Astrocyte of the spinal cord (primary cell): Measurements from ENCODE around the gene PTPRH.
"Not testable (repeated sequence)": the region's sequence is repeated elsewhere in the genome, so short reads cannot be mapped to it uniquely, and the experiment has no call there.

Experiments
- DNase-seq: peaks from one replicate; pipeline ENCODE4 v3.0.0; 2011; ENCODE audit warnings: low read depth, low spot score
- H3K4me3 ChIP-seq: 2 replicates; pipeline ENCODE4 v1.5.1; 2011; ENCODE audit warnings: low read depth, mild to moderate bottlenecking, low read length, moderate library complexity
- in situ Hi-C: cut with HindIII; loops from 2 replicates; pipeline ENCODE4 v1.10.0; 2017; ENCODE audit warnings: low sequenced_read_pairs
- TF ChIP-seq, protein P1 (sequence below): IDR thresholded peaks from 2 replicates; pipeline ENCODE4 v1.5.1; 2012; ENCODE audit warnings: low read depth, mild to moderate bottlenecking, low read length, inconsistent platforms

Gene PTPRH

DNA sequence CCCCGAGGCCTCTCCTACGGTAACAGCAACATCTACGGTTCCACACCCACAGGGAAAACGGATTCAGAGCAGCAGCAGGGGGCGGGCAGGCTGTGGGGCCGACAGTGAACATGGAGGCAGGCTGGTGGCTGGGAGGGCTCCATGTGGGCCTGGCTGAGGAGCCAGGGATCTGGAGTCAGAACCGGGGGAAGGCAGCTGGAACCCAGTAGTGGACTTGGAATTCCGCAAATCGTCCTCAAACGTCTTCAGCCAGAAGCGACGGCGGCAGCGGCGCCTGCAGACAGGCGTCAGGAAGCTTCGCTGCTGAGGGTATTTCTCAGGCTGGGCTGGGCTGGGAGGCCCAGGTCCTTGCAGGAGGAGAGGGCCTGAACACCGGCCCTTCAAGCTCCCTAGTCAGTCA, 17.5 kb upstream of the PTPRH start:
- H3K4me3 ChIP-seq, result no peak overlapping the region
- DNase-seq, result no peak
- in situ Hi-C loops, result no loop called here
- TF ChIP-seq, protein P1, sequence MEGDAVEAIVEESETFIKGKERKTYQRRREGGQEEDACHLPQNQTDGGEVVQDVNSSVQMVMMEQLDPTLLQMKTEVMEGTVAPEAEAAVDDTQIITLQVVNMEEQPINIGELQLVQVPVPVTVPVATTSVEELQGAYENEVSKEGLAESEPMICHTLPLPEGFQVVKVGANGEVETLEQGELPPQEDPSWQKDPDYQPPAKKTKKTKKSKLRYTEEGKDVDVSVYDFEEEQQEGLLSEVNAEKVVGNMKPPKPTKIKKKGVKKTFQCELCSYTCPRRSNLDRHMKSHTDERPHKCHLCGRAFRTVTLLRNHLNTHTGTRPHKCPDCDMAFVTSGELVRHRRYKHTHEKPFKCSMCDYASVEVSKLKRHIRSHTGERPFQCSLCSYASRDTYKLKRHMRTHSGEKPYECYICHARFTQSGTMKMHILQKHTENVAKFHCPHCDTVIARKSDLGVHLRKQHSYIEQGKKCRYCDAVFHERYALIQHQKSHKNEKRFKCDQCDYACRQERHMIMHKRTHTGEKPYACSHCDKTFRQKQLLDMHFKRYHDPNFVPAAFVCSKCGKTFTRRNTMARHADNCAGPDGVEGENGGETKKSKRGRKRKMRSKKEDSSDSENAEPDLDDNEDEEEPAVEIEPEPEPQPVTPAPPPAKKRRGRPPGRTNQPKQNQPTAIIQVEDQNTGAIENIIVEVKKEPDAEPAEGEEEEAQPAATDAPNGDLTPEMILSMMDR, result no peak

DNA sequence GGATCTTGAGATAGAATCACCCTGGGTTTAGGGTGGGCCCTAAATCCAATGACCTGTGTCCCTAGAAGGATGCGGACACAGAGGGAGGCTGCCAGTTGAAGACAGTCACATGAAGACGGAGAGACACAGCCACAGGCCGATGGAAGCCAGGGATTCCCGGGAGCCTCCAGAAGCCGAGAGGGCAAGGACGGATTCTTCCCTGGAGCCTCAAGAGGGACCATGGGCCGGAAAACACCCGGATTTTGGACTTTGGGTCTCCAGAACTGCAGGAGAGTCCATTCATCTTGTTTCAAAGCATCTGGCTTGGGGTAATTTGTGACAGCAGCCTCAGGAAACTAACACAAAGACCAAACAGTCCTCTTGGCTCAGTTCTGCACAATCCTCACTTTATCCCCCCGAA, 17.0 kb upstream of the PTPRH start:
- in situ Hi-C loops, result no loop called here
- DNase-seq, result no peak
- H3K4me3 ChIP-seq, result no peak overlapping the region

DNA sequence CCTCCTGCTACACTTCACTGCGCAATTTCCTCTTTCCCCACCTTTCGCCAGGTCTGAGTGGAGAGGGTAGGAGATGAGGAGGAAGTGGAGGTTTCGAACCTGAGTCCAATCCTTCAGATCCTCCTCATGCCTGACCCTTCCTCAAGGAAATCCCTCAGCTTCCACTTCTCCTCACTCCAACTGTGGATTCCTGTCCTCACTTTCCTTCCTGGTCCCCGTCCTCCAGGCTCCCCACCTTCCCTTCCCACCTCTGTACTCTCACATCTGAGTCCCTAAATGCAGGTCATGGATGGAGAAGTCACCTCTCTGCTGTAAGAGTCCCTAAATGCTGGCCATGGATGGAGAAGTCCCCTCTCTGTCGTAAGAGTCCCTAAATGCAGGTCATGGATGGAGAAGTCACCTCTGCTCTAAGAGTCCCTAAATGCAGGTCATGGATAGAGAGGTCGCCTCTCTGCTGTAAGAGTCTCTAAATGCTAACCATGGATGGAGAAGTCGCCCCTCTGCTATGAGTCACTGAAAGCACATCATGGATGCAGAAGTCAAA, 16.2 kb upstream of the PTPRH start:
- DNase-seq, result no peak
- TF ChIP-seq, protein P1, result no peak
- in situ Hi-C loops, result no loop called here
- H3K4me3 ChIP-seq, result no peak overlapping the region

More for the DNA sequence above, 17.0 kb upstream of the PTPRH start:
- TF ChIP-seq, protein P1, result no peak

DNA sequence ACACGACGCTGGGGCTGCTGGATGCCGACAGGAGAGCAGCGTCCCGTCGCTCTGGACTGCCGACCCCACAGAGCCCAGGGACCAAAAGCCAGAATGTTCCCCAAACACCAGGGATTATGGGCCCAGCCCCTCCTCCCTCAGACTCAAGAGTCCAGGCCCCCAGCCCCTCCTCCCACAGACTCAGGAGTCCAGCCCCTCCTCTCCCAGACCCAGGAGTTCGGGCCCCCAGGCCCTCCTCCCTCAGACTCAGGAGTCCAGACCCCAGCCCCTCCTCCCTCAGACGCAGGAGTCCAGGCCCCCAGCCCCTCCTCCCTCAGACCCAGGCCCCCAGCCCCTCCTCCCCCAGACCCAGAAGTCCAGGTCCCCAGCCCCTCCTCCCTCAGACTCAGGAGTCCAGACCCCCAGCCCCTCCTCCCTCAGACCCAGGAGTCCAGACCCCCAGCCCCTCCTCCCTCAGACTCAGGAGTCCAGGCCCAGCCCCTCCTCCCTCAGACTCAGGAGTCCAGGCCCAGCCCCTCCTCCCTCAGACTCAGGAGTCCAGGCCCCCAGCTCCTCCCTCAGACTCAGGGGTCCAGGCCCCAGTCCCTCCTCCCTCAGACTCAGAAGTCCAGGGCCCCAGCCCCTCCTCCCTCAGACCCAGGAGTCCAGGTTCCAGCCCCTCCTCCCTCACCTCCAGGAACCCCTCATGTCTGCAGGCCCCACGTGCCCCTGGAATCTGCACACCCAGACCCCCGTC, 15.5 kb upstream of the PTPRH start:
- DNase-seq, H3K4me3 ChIP-seq, in situ Hi-C loops: not testable (repeated sequence)

DNA sequence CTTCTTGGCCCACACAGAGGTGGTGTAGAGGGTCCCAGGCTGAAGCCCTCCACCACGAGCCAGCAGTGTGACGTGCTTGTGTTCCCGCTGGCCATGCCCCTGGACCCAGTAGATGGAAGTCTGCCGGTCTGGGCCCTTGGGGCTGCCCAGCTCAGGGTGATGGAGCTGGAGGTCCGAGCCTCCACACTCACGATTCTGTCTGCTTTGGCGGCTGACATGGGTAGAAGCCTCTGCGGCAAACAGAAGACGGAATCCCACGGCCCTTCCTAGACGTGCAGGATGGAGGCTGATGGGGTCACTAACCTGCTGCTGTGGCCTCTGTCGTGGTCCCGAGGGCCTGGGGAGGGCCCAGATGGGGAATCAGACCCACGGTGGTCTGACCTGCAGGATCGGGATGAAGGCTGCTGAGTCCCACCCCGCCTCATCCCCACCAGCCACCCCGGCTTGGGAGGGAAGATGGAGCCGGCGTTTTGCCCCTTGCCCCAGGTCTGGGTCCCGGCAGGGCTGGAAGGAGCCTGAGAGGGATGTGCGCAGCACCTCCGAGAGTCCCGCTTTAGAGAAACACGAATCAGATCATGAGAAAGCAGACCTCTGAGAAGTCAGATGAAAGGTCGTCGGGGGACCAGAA, 14.9 kb upstream of the PTPRH start:
- TF ChIP-seq, protein P1, result no peak
- H3K4me3 ChIP-seq, result no peak overlapping the region
- DNase-seq, result no peak
- in situ Hi-C loops, result no loop called here

DNA sequence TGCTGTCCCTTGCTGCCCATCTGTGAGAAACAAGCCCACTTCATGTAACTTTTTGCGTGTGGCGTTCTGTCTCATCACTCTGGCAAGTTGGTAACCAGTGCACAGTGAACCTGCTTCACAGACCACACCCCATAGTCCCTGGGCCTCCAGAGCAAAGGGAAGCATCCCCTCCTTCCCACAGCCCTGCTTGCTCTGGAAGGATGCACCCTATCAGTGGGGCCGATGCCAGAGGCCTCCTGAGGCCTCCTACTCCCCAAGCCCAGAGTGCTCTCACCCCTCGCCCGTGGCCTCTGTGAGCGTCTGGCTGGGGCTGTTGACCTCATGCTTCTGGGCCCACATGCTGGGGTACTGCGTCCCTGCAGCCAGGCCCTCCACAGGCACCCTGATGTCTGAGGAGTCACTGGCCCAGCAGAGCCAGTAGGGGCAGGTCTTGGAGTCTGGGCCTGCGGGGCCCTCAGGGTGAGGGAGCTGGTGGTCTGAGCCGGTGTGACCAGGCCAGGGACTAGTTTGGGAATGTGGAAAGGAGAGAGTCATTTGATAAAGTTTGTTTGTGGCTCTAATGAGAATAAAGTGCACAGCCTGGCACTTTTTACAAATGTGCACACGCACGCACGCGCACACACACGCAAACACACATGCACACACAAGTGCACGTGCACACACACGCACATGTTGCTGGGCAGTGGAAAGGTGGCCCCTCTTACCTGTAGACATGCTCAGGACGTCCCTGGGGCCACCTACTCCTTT, 14.2 kb upstream of the PTPRH start:
- DNase-seq, result no peak
- in situ Hi-C loops, result no loop called here
- TF ChIP-seq, protein P1, result no peak

DNA sequence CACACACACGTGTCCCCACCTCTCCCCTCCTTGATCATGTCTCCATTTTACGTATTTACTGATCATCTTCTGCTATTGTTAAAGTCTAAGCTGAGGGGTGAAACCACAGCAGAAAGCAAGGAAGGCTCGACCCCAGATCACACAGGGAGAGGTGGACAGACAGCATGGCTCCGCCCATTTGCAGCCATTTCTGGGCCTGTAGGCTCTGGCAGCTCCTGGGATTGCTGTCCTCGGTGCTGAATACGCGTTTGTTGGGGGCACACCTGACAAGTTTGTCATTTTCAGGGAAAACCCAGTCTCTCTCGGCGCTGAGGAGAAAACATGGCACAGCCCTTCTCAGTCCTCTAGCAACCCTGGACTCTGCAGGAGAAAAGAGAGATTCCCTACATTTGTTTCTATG, 11.2 kb upstream of the PTPRH start:
- TF ChIP-seq, protein P1, result no peak
- in situ Hi-C loops, result no loop called here
- no peak for DNase-seq
- no peak overlapping the region for H3K4me3 ChIP-seq

More for the DNA sequence above, 14.2 kb upstream of the PTPRH start:
- H3K4me3 ChIP-seq, result no peak overlapping the region
